ENCODE results near the gene SOX2. TPM values are rescaled to one million over a fixed set of nuclear protein-coding genes. Genes with fewer than 3 reads are reported as not detected.

SOX2 gene
- total RNA-seq, 2 donors from 2014 or later: 0.33 to 1.3 TPM

DNA sequence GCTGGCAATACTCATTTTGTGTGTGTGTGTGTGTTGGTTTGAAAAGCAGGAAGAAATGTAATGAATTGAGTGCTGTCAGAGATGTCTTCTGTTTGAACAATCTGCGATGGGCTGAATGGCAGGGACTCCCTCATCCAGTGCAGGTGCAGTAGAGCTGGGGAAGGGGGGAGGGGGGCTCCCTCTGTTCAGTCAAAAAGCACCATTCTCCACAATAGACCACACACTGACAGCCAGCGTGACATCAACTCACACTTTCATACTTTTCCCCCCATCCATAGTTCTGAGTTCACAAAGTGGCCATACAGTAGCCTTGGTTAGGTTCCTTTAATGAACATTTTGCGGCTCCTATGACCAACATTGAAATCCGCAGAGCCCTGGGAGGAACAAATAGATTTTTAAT is 10.4 kb downstream of the SOX2 start:
- no peak for TF ChIP-seq POLR2A (IDR thresholded peaks at IDR 0.05)
- TF ChIP-seq, protein P1, sequence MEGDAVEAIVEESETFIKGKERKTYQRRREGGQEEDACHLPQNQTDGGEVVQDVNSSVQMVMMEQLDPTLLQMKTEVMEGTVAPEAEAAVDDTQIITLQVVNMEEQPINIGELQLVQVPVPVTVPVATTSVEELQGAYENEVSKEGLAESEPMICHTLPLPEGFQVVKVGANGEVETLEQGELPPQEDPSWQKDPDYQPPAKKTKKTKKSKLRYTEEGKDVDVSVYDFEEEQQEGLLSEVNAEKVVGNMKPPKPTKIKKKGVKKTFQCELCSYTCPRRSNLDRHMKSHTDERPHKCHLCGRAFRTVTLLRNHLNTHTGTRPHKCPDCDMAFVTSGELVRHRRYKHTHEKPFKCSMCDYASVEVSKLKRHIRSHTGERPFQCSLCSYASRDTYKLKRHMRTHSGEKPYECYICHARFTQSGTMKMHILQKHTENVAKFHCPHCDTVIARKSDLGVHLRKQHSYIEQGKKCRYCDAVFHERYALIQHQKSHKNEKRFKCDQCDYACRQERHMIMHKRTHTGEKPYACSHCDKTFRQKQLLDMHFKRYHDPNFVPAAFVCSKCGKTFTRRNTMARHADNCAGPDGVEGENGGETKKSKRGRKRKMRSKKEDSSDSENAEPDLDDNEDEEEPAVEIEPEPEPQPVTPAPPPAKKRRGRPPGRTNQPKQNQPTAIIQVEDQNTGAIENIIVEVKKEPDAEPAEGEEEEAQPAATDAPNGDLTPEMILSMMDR (IDR thresholded peaks at IDR 0.05): no peak
- ATAC-seq (no peak), DNase-seq (no peak)
- Histone ChIP-seq H3K9me3 (no peaks in the 10 kb centered on the region), H3K27me3 (peaks cover 6 to 68% of the 10 kb centered on the region in 2 donors), H3K4me1 (peaks cover 14% of the 10 kb centered on the region), H3K36me3 (replicated peaks in 1 of 2; ENCODE audit: insufficient read depth in 1 of 2, low read depth in 2 of 2) (no peaks in the 10 kb centered on the region), H3K27ac (no peak overlapping the region), H3K4me3 (no peak overlapping the region)
- intact Hi-C loops (cut with DNase I): no loop called here
- 7 to 17% methylated on average over 4 of the region's 4 CpGs for WGBS, 2 donors

DNA sequence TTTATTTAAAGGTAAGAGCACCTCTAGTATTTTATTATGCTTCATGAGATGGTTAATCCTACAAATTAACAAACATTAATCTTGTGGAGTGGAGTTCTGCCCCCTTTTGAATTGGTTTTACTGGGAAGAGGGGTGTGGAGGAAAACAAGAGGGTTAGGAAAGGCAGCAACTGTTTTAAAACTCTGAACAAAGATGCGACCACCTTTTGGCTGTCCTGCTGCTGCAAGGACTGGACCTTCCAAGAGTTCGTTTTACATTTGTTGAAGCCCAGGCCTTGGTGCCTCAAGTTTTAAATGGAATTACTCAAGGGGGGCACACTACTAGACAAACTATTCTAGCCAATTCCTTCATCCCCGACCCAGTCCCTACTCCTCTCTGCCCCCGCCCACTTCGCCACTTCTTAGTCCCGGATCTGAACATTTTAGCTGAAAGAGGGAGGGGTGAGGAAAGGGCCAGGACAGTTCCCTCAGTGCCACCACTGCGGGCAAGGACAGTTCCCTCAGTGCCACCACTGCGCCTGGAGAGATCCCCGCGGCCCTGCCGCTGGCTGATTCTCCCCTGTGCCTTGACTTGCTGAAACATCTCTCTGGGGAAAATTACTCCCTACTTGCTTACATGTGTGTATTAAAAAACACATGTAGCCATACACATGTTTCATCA is 11.2 kb downstream of the SOX2 start:
- H3K27ac ChIP-seq: no peak overlapping the region
- TF ChIP-seq, protein P1 (IDR thresholded peaks at IDR 0.05): no peak
- no peak for TF ChIP-seq POLR2A (IDR thresholded peaks at IDR 0.05)
- peaks cover 16% of the 10 kb centered on the region for H3K4me1 ChIP-seq
- ATAC-seq: no peak
- peaks cover 6 to 68% of the 10 kb centered on the region in 2 donors for H3K27me3 ChIP-seq
- intact Hi-C loops (cut with DNase I): no loop called here
- H3K4me3 ChIP-seq: no peak overlapping the region
- no peaks in the 10 kb centered on the region for H3K9me3 ChIP-seq
- H3K36me3 ChIP-seq (replicated peaks in 1 of 2; ENCODE audit: insufficient read depth in 1 of 2, low read depth in 2 of 2): no peaks in the 10 kb centered on the region
- 8 to 12% methylated on average over 11 of the region's 11 CpGs for WGBS, 2 donors
- DNase-seq: no peak

DNA sequence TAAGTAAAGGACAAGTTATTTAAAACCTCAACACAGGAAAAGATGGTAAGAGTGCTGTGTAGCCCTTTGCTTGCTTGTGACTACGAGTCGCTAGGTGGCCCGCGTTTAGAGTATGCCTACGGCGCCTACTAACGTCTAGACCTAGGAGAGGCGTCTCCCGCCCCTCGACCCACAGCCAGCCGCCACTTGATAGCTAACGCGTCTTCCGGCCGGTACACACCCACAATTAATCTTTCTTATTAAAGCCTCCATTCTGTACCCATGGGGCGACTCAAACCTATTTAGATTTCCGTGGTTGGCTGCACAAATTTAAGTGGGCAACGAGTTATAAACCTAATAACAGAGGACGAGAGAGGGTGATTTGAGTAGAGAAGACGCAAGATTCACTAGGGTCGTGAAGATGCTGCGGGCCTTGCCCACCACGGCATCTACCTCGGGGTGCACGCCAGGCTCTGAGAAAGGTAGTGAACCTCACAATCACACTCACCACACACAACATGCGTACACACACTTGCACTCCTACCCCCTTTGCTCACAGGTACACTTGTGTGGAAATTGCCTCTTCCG is 12.0 kb downstream of the SOX2 start:
- Histone ChIP-seq H3K4me1 (peaks cover 16% of the 10 kb centered on the region), H3K27ac (no peak overlapping the region), H3K4me3 (no peak overlapping the region), H3K36me3 (replicated peaks in 1 of 2; ENCODE audit: insufficient read depth in 1 of 2, low read depth in 2 of 2) (no peaks in the 10 kb centered on the region), H3K27me3 (peaks cover 6 to 71% of the 10 kb centered on the region in 2 donors), H3K9me3 (no peaks in the 10 kb centered on the region)
- WGBS, 2 donors: 7 to 12% methylated on average over 27 of the region's 27 CpGs
- TF ChIP-seq, protein P1 (IDR thresholded peaks at IDR 0.05): no peak
- TF ChIP-seq POLR2A (IDR thresholded peaks at IDR 0.05): no peak
- ATAC-seq (no peak), DNase-seq (no peak)
- intact Hi-C loops (cut with DNase I): no loop called here

DNA sequence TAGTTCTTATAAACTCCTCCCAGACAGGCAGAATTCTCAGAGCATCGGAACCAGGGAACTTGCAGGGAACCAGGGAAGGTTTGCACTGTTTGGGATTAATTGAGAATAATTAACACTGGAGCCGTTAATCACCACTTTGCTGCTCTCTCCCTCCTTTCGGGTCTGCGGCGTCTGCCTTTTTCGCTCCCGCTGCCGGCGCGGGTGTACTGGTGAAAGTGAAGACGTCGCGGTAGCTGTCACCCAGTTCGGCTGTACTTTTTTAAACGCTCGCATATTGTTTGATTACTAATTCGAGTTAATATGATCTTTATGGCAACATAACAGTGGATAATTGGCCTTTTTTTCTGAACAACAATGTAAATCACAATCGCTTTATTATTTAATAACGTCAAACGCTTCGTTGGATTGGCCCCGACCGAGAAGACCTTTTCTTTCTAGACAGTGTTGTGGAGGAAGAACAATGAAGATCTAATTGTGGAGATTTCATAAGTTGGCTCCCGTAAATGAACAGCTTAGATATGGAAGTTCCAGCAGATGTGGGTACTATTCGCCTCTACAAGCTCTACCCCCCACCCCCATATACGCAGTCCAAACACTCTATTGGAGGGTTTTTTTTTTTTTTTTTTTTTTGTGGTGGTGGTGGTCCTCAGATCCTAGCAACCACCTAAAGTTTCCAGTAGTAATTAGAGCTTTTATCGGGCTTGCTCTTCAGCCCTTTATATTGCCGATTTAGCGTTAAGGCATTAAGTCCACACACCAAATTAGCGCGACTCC is 12.7 kb downstream of the SOX2 start:
- intact Hi-C loops (cut with DNase I): no loop called here
- 13 to 19% methylated on average over 31 of the region's 31 CpGs for WGBS, 2 donors
- no peak for TF ChIP-seq POLR2A (IDR thresholded peaks at IDR 0.05)
- TF ChIP-seq, protein P1 (IDR thresholded peaks at IDR 0.05): no peak

More for the DNA sequence above, 12.7 kb downstream of the SOX2 start:
- peaks cover 14% of the 10 kb centered on the region for H3K4me1 ChIP-seq
- H3K27me3 ChIP-seq: peaks cover 6 to 70% of the 10 kb centered on the region in 2 donors
- no peaks in the 10 kb centered on the region for H3K36me3 ChIP-seq (replicated peaks in 1 of 2; ENCODE audit: insufficient read depth in 1 of 2, low read depth in 2 of 2)
- no peak overlapping the region for H3K4me3 ChIP-seq
- no peak overlapping the region for H3K27ac ChIP-seq
- ATAC-seq (no peak), DNase-seq (no peak)
- no peaks in the 10 kb centered on the region for H3K9me3 ChIP-seq
